Mucosa of descending colon (tissue), 3 donors: ENCODE data around the gene CDR2L. TPM values are rescaled to one million over a fixed set of nuclear protein-coding genes. Genes with fewer than 3 reads are reported as not detected.
"Not testable (repeated sequence)": the region's sequence is repeated elsewhere in the genome, so short reads cannot be mapped to it uniquely, and the experiment has no call there.

ENCODE experiments used
- ATAC-seq: fragments of 200-7000 bp; cut with Tn5 transposase; one replicate; pipeline ENCODE4 v1.9.1; 2020; ENCODE audit warnings: mild to moderate bottlenecking, moderate library complexity
- DNase-seq, 3 donors: peaks; one replicate each; pipeline ENCODE4 v3.0.0-alpha.2; 2020
- H3K36me3 ChIP-seq: fragments of 200-600 bp; one replicate; pipeline ENCODE4 v1.8.0; 2021; ENCODE audit warnings: low read depth, mild to moderate bottlenecking
- H3K4me1 ChIP-seq: fragments of 200-600 bp; one replicate; pipeline ENCODE4 v1.8.0; 2021; ENCODE audit warnings: low read depth, mild to moderate bottlenecking
- H3K4me3 ChIP-seq: fragments of 200-600 bp; one replicate; pipeline ENCODE4 v1.8.0; 2021; ENCODE audit warnings: mild to moderate bottlenecking
- H3K9me3 ChIP-seq: fragments of 200-600 bp; one replicate; pipeline ENCODE4 v1.8.0; 2021; ENCODE audit warnings: mild to moderate bottlenecking
- CTCF ChIP-seq: fragments of 200-600 bp; IDR thresholded peaks from one replicate; pipeline ENCODE4 v1.8.0; 2022; ENCODE audit warnings: antibody characterized with exemption, mild to moderate bottlenecking
- intact Hi-C, 2 donors: fragments of 100-400 bp; cut with DNase I in 1 of 2; cut with micrococcal nuclease in 1 of 2; formaldehyde crosslinking; loops; one replicate each; pipeline versions ENCODE4 v1.11.0 to v1.11.1; 2022; cut with DNase I, micrococcal nuclease
- total RNA-seq, 3 donors: library from RNA; stranded (reverse); fragmentation: NEBNext Ultra II Directional in 2 of 3; extraction: Animal tissue kit (Norgen Biotek cat#: 25700) in 2 of 3; gene quantifications; one replicate each; pipeline versions ENCODE4 v1.2.1 to v1.2.4, GENCODE V29; 2021 to 2023
- donor health status: DM: no; HTN: no; CAD: no; lungs with moderate emphysema.
- donor health status: DM: no; HTN: no; CAD: no.
- donor health status: DM: no; HTN: yes; CAD: no.

The CDR2L gene
- total RNA-seq, 3 donors from 2014 or later: 2.2 to 14.0 (median 3.1) TPM

GRCh38 chr17:75041656-75042280 lies 54.3 kb downstream of the CDR2L start:
- TF ChIP-seq CTCF: no peak
- Histone ChIP-seq H3K4me3 (no peak overlapping the region), H3K9me3 (no peaks in the 10 kb centered on the region), H3K4me1 (peaks cover 7% of the 10 kb centered on the region), H3K36me3 (peaks cover 12% of the 10 kb centered on the region)
- DNase-seq: no peak
- intact Hi-C loops: no loop called here
- no peak for ATAC-seq

- DNase-seq, intact Hi-C loops, H3K4me3 ChIP-seq, H3K9me3 ChIP-seq, ATAC-seq: not testable (repeated sequence)
- Histone ChIP-seq H3K4me1 (peaks cover 16% of the 10 kb centered on the region), H3K36me3 (peaks cover 12% of the 10 kb centered on the region)
Observed at GRCh38 chr17:75043789-75044188, 56.4 kb downstream of the CDR2L start.

- DNase-seq (no peak), ATAC-seq (no peak)
- H3K4me3 ChIP-seq: no peak overlapping the region
Observed at GRCh38 chr17:75044716-75045115, 57.3 kb downstream of the CDR2L start.

GRCh38 chr17:75045946-75046406 lies 58.5 kb downstream of the CDR2L start:
- H3K9me3 ChIP-seq, intact Hi-C loops, DNase-seq, H3K36me3 ChIP-seq, ATAC-seq: not testable (repeated sequence)
- H3K4me3 ChIP-seq: peak overlapping the region; percentile 82
- H3K4me1 ChIP-seq: peaks cover 16% of the 10 kb centered on the region

More at GRCh38 chr17:75044716-75045115, 57.3 kb downstream of the CDR2L start:
- H3K4me1 ChIP-seq: peaks cover 16% of the 10 kb centered on the region
- peaks cover 9% of the 10 kb centered on the region for H3K36me3 ChIP-seq
- H3K9me3 ChIP-seq: no peaks in the 10 kb centered on the region
- intact Hi-C loops: no loop called here
- TF ChIP-seq CTCF: no peak

- intact Hi-C loops: no loop called here
- H3K4me1 ChIP-seq: peaks cover 16% of the 10 kb centered on the region
- peak within 1 kb of the TSS; percentile 82 for H3K4me3 ChIP-seq
- DNase-seq (peak; percentile 96 to 97 (median 96)), ATAC-seq (peak; percentile 99)
- TF ChIP-seq CTCF: no peak
- H3K36me3 ChIP-seq: peaks cover 2% of the 10 kb centered on the region
- no peaks in the 10 kb centered on the region for H3K9me3 ChIP-seq
Observed at GRCh38 chr17:75046407-75047289, 59.2 kb downstream of the CDR2L start, which contains the start of the genes ATP5PD and KCTD2. TSS of gene ATP5PD (minus strand) at chr17:75046969. CDS start at chr17:75042650, 4,319 bp downstream. TSS of gene KCTD2 (plus strand) at chr17:75047225. CDS start at chr17:75047251, 26 bp downstream.

GRCh38 chr17:75047398-75048098 lies 60.1 kb downstream of the CDR2L start:
- peak overlapping the region; percentile 82 for H3K4me3 ChIP-seq
- DNase-seq (peak; percentile 61 to 77 (median 69)), ATAC-seq (no peak)
- H3K36me3 ChIP-seq: no peaks in the 10 kb centered on the region
- intact Hi-C loops: no loop called here
- H3K4me1 ChIP-seq: peaks cover 16% of the 10 kb centered on the region
- no peak for TF ChIP-seq CTCF
- no peaks in the 10 kb centered on the region for H3K9me3 ChIP-seq
